ENCODE measurements around the gene SERPINF2. TPM values are rescaled to one million over a fixed set of nuclear protein-coding genes. Genes with fewer than 3 reads are reported as not detected.
A peak's percentile ranks its signal among the peaks of the same experiment; 100 is the strongest.
"Not testable (repeated sequence)": the region's sequence is repeated elsewhere in the genome, so short reads cannot be mapped to it uniquely, and the experiment has no call there.

SERPINF2 gene
- total RNA-seq, 1 donor from 2014 or later: 74.5 TPM

DNA sequence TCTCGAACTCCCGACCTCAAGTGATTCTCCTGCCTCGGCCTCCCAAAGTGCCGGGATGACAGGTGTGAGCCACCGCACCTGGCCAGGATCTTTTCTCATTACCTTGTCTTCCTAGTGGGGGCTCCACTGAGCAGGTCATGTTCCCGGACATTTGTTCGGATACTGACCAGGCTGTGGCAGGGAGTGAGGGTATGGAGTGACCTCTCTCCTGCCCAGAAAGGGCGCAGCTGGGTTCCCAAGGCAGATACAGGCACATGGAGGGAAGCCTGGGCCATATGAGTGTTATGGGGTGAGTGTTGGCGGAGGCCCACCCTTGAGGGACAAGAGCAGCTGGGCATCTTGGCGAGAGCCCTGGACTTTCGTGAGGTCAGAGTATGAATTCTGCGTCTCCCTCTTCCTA, 24.7 kb downstream of the SERPINF2 start:
- DNase-seq (ENCODE audit: low spot score, unreplicated experiment): no peak
- H3K9me3 Mint-ChIP-seq (ENCODE audit: low read depth): no peaks in the 10 kb centered on the region
- H3K36me3 Mint-ChIP-seq (ENCODE audit: insufficient read depth): peaks cover 10% of the 10 kb centered on the region
- no peak overlapping the region for H3K27ac Mint-ChIP-seq
- peaks cover 30% of the 10 kb centered on the region for H3K4me1 Mint-ChIP-seq (ENCODE audit: low read depth)
- peak; percentile 15 for TF ChIP-seq CTCF (IDR thresholded peaks at IDR 0.05; ENCODE audit: unreplicated experiment)
- no peaks in the 10 kb centered on the region for H3K27me3 Mint-ChIP-seq
- no peak overlapping the region for H3K4me3 Mint-ChIP-seq (ENCODE audit: low read depth)

DNA sequence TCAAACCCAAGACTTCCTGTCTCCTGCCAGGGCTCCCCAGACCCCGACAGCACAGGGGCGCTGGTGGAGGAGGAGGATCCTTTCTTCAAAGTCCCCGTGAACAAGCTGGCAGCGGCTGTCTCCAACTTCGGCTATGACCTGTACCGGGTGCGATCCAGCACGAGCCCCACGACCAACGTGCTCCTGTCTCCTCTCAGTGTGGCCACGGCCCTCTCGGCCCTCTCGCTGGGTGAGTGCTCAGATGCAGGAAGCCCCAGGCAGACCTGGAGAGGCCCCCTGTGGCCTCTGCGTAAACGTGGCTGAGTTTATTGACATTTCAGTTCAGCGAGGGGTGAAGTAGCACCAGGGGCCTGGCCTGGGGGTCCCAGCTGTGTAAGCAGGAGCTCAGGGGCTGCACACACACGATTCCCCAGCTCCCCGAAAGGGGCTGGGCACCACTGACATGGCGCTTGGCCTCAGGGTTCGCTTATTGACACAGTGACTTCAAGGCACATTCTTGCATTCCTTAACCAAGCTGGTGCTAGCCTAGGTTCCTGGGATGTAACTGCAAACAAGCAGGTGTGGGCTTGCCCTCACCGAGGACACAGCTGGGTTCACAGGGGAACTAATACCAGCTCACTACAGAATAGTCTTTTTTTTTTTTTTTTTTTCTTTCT, 27.3 kb downstream of the SERPINF2 start:
- Mint-ChIP-seq H3K9me3 (ENCODE audit: low read depth) (no peaks in the 10 kb centered on the region), H3K27me3 (no peaks in the 10 kb centered on the region), H3K4me3 (ENCODE audit: low read depth) (no peak overlapping the region), H3K36me3 (ENCODE audit: insufficient read depth) (peaks cover 11% of the 10 kb centered on the region), H3K27ac (peak overlapping the region; percentile 96), H3K4me1 (ENCODE audit: low read depth) (peaks cover 13% of the 10 kb centered on the region)
- DNase-seq (ENCODE audit: low spot score, unreplicated experiment): peak; percentile 55
- no peak for TF ChIP-seq CTCF (IDR thresholded peaks at IDR 0.05; ENCODE audit: unreplicated experiment)

DNA sequence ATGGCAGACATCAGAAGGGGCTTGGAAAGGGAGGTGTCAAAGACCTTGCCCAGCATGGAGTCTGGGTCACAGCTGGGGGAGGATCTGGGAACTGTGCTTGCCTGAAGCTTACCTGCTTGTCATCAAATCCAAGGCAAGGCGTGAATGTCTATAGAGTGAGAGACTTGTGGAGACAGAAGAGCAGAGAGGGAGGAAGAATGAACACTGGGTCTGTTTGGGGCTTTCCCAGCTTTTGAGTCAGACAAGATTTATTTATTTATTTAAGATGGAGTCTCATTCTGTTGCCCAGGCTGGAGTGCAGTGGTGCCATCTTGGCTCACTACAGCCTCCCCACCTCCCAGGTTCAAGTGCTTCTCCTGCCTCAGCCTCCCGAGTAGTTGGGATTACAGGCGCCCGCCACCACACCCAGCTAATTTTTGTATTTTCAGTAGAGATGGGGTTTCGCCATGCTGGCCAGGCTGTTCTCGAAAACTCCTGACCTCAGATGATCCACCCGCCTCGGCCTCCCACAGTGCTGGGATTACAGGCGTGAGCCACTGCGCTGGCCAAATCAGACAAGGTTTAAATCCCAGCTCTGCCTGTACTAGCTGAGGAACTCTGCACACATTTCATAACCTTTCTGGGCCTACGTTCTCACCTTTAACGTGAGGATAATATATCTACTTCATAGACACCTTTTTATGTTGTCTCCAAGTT, 30.5 kb downstream of the SERPINF2 start:
- not testable (repeated sequence) for H3K4me3 Mint-ChIP-seq (ENCODE audit: low read depth); H3K27me3 Mint-ChIP-seq; H3K9me3 Mint-ChIP-seq (ENCODE audit: low read depth); DNase-seq (ENCODE audit: low spot score, unreplicated experiment)
- peaks cover 10% of the 10 kb centered on the region for H3K4me1 Mint-ChIP-seq (ENCODE audit: low read depth)
- H3K36me3 Mint-ChIP-seq (ENCODE audit: insufficient read depth): peaks cover 13% of the 10 kb centered on the region
- peak overlapping the region; percentile 89 for H3K27ac Mint-ChIP-seq

DNA sequence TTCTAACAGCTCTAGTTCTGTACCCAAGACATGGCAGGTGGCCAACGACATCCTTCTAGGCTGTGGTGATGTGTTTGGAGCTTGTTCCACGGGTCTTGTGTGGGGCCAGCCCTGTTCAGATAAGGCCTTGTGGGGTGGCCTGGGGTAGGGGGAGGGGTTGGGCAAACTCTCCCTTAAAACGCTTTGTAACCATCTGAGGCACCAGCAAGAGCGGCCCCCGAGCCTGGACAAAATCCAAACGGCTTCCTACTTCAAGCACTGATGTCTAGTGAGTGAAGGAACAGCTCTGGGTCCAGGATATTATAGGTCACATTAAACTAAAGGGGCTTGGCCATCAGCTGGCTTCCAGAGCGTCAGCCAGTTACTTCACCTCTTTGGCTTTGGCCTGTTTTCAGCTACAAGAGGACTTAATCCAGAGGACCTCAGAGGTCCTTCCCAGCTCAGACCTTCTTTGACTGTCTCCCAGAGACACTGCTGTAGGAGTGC, 31.1 kb downstream of the SERPINF2 start:
- Mint-ChIP-seq H3K4me1 (ENCODE audit: low read depth) (peaks cover 10% of the 10 kb centered on the region), H3K9me3 (ENCODE audit: low read depth) (no peaks in the 10 kb centered on the region), H3K4me3 (ENCODE audit: low read depth) (no peak overlapping the region), H3K27ac (peak overlapping the region; percentile 67), H3K36me3 (ENCODE audit: insufficient read depth) (peaks cover 15% of the 10 kb centered on the region), H3K27me3 (no peaks in the 10 kb centered on the region)
- no peak for DNase-seq (ENCODE audit: low spot score, unreplicated experiment)
- no peak for TF ChIP-seq CTCF (IDR thresholded peaks at IDR 0.05; ENCODE audit: unreplicated experiment)

- DNase-seq (ENCODE audit: low spot score, unreplicated experiment): no peak
- H3K27me3 Mint-ChIP-seq: no peaks in the 10 kb centered on the region
- H3K9me3 Mint-ChIP-seq (ENCODE audit: low read depth): no peaks in the 10 kb centered on the region
- H3K4me1 Mint-ChIP-seq (ENCODE audit: low read depth): peaks cover 7% of the 10 kb centered on the region
- H3K27ac Mint-ChIP-seq: peak overlapping the region; percentile 16
- TF ChIP-seq CTCF (IDR thresholded peaks at IDR 0.05; ENCODE audit: unreplicated experiment): no peak
- H3K36me3 Mint-ChIP-seq (ENCODE audit: insufficient read depth): peaks cover 15% of the 10 kb centered on the region
- no peak overlapping the region for H3K4me3 Mint-ChIP-seq (ENCODE audit: low read depth)
Observed at GRCh38 chr17:1774390-1775176, 31.9 kb downstream of the SERPINF2 start.

Measured in progenitor cell of endocrine pancreas (in vitro differentiated cells).